Smooth muscle cell (in vitro differentiated cells): ENCODE results near the gene TMEM270. TPM values are rescaled to one million over a fixed set of nuclear protein-coding genes. Genes with fewer than 3 reads are reported as not detected.

Experiments
- DNase-seq: peaks from one replicate; lab custom pipeline; 2025; ENCODE audit not compliant: unreplicated experiment; lab: John Stamatoyannopoulos, UW
- H2AFZ ChIP-seq: fragments of 200-600 bp; sonication (generic); 2 replicates; pipeline ENCODE4 v1.6.0; 2016; ENCODE audit warnings: antibody characterized with exemption, low read depth, mild to moderate bottlenecking
- H3F3A ChIP-seq: fragments of 200-600 bp; sonication (generic); 2 replicates; pipeline ENCODE4 v1.6.0; 2017; ENCODE audit warnings: antibody characterized with exemption, low read depth
- H3K27ac ChIP-seq: fragments of 200-600 bp; sonication (generic); 2 replicates; pipeline ENCODE4 v1.5.1; 2016; ENCODE audit warnings: low read depth, mild to moderate bottlenecking
- H3K27me3 ChIP-seq: fragments of 200-600 bp; sonication (generic); 2 replicates; pipeline ENCODE4 v1.6.1; 2016; ENCODE audit warnings: low read depth, mild to moderate bottlenecking
- H3K36me3 ChIP-seq: fragments of 200-600 bp; sonication (generic); 2 replicates; pipeline ENCODE4 v1.5.1; 2016; ENCODE audit warnings: low read depth
- H3K4me1 ChIP-seq: fragments of 200-600 bp; sonication (generic); 2 replicates; pipeline ENCODE4 v1.5.1; 2016; ENCODE audit warnings: low read depth
- H3K4me2 ChIP-seq: fragments of 200-600 bp; sonication (generic); 2 replicates; pipeline ENCODE4 v1.6.0; 2016; ENCODE audit warnings: mild to moderate bottlenecking
- H3K4me3 ChIP-seq: fragments of 200-600 bp; sonication (generic); 2 replicates; pipeline ENCODE4 v1.5.1; 2016; ENCODE audit warnings: mild to moderate bottlenecking
- H3K79me2 ChIP-seq: fragments of 200-600 bp; sonication (generic); 2 replicates; pipeline ENCODE4 v1.6.0; 2016; ENCODE audit warnings: low read depth, mild to moderate bottlenecking
- H3K9ac ChIP-seq: fragments of 200-600 bp; sonication (generic); 2 replicates; pipeline ENCODE4 v1.6.0; 2016; ENCODE audit warnings: low read depth
- H3K9me3 ChIP-seq: fragments of 200-600 bp; sonication (generic); replicated peaks from 2 replicates; pipeline ENCODE4 v1.5.1; 2016; ENCODE audit warnings: low read depth
- H4K20me1 ChIP-seq: fragments of 200-600 bp; sonication (generic); 2 replicates; pipeline ENCODE4 v1.6.0; 2016; ENCODE audit warnings: low read depth
- WGBS: methylation state at CpG from one replicate; pipeline ENCODE4 v1.1.7; 2016; ENCODE audit warnings: low lambda C conversion rate; 5-methylcytosine and 5-hydroxymethylcytosine counted together
- polyA plus RNA-seq: library from polyadenylated mRNA; unstranded; fragments of >200 nt; fragmentation: Nextera tagmentation; extraction: Ambion mirVana; gene quantifications from 2 replicates; pipeline ENCODE4 v1.2.1, GENCODE V29; 2016
- total RNA-seq: library from RNA; depleted of rRNA; stranded (reverse); fragments of >200 nt; gene quantifications from 2 replicates; pipeline ENCODE4 v1.2.3, GENCODE V29; 2014
- TF ChIP-seq, protein P1 (sequence below): fragments of 200-600 bp; sonication (generic); IDR thresholded peaks from 2 replicates; pipeline ENCODE4 v1.5.1; 2017; ENCODE audit warnings: borderline replicate concordance, mild to moderate bottlenecking, antibody characterized with exemption; ENCODE audit not compliant: insufficient read depth, poor library complexity, severe bottlenecking

Gene TMEM270
- total and polyA plus RNA-seq, 2 experiments from 2014 or later: not detected

DNA sequence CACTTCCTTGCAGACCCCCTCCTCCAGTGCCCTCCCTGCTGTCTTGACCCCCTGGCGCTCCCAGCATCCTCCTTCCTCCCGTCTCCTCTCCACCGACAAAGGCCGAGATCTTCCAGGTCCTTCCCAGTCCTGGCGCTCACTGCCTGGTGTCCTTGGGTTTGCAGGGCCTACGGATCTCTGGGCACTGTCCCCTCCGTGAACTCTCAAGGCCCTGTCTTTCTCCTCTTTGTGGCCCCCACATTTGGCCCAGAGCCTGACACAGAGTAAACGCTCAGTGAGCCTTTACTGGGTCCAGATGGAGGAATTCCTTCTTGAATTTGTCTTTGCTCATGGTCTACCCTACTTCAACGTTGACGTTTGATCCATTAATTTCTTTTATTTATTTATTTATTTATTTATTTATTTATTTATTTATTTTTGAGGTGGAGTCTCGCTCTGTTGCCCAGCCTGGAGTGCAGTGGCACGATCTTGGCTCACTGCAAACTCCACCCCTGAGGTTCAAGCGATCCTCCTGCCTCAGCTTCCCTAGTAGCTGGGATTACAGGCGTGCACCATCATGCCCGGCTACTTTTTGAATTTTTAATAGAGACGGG, 29.7 kb downstream of the TMEM270 start:
- Histone ChIP-seq H3K27ac (no peak overlapping the region), H3K79me2 (no peaks in the 10 kb centered on the region), H3K4me2 (no peak overlapping the region), H3K27me3 (no peaks in the 10 kb centered on the region), H3K9me3 (no peaks in the 10 kb centered on the region), H3K36me3 (no peaks in the 10 kb centered on the region), H4K20me1 (no peaks in the 10 kb centered on the region), H2AFZ (no peak overlapping the region), H3F3A (no peaks in the 10 kb centered on the region), H3K4me1 (peaks cover 7% of the 10 kb centered on the region), H3K4me3 (no peak overlapping the region), H3K9ac (no peak overlapping the region)
- WGBS: 98% methylated on average over 16 of the region's 16 CpGs
- TF ChIP-seq, protein P1, sequence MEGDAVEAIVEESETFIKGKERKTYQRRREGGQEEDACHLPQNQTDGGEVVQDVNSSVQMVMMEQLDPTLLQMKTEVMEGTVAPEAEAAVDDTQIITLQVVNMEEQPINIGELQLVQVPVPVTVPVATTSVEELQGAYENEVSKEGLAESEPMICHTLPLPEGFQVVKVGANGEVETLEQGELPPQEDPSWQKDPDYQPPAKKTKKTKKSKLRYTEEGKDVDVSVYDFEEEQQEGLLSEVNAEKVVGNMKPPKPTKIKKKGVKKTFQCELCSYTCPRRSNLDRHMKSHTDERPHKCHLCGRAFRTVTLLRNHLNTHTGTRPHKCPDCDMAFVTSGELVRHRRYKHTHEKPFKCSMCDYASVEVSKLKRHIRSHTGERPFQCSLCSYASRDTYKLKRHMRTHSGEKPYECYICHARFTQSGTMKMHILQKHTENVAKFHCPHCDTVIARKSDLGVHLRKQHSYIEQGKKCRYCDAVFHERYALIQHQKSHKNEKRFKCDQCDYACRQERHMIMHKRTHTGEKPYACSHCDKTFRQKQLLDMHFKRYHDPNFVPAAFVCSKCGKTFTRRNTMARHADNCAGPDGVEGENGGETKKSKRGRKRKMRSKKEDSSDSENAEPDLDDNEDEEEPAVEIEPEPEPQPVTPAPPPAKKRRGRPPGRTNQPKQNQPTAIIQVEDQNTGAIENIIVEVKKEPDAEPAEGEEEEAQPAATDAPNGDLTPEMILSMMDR: no peak
- DNase-seq: no peak

DNA sequence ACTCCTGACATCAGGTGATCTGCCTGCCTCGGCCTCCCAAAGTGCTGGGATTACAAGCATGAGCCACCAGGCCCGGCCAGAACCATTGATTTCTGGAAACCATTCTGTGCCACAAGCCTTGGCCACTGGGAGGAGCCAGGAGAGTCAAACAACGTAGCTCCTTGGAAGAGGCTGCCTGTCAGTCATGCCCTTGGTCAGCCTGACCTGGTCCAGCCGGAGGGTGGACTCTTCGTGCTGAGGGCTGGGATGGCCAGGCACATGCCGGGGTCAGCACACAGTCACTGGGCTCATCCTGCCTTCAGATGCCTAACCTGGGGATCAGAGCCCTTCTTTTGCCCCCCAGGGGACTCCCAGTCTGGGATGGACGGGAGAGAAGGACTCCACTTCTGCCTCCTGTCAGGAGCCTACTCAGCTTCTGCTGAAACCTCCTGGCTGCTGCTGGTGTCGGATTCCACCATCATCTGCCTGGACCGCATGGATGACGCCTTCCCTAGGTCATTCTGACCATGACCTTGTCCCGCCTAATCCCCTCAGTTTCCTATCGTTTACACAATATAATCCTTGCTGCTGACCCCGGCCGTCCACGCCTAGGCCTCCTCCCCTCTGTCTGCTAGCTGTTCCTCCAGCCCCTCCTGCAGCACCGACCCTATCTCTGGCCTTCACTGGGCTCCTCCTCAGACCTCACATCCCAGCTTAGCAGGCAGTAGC, 30.4 kb downstream of the TMEM270 start:
- peaks cover 5% of the 10 kb centered on the region for H3K4me1 ChIP-seq

DNA sequence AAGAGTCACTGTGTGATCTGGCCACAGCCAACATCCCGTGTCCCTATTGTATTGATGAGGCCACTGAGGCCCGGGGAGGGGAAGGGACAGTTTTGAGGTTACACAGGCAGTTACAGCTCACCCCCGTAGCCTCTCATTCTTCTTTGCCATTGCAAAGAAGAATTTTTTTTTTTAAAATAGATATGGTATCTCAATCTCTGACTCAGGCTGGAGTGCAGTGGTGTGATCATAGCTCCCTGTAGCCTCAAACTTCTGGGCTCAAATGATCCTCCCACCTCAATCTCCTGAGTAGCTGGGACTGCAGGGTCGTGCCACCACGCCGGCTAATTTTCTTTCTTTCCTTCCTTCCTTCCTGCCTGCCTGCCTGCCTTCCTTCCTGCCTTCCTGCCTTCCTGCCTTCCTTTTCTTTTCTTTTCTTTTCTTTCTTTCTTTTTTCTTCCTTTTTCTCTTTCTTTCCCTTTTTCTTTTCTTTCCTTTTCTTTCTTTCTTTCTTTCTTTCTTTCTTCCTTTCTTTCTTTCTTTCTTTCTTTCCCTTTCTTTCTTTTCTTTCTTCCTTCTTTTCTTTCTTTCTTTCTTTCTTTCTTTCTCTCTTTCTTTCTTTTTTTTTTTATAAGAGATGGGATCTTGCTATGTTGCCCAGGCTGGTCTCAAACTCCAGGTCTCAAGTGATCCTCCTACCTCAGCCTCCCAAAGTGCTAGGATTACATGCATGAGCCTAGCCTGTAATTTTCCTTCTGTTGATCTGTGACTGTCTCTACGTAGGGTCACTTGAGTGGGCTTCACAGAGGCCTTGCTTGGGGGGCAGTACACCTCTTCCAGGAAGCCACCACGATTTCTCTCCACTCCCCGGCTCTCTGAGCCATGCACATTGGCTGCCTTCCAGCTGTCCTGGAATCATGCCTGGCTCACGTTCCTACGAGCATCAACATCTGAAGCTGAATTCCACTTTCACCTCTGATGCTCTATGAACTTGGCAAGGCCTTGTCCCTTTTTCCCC, 31.3 kb downstream of the TMEM270 start:
- Histone ChIP-seq H3K9me3 (no peaks in the 10 kb centered on the region), H3K36me3 (no peaks in the 10 kb centered on the region), H3F3A (no peaks in the 10 kb centered on the region), H3K4me2 (no peak overlapping the region), H3K4me3 (no peak overlapping the region), H3K4me1 (no peaks in the 10 kb centered on the region), H3K9ac (no peak overlapping the region), H4K20me1 (no peaks in the 10 kb centered on the region), H3K79me2 (no peaks in the 10 kb centered on the region), H2AFZ (no peak overlapping the region), H3K27me3 (no peaks in the 10 kb centered on the region), H3K27ac (no peak overlapping the region)
- WGBS: 78% methylated on average over 11 of the region's 11 CpGs
- TF ChIP-seq, protein P1: no peak
- no peak for DNase-seq

More for the DNA sequence above, 30.4 kb downstream of the TMEM270 start:
- no peaks in the 10 kb centered on the region for H3K27me3 ChIP-seq
- H4K20me1 ChIP-seq: no peaks in the 10 kb centered on the region
- H3F3A ChIP-seq: no peaks in the 10 kb centered on the region
- H3K9me3 ChIP-seq: no peaks in the 10 kb centered on the region
- H3K4me2 ChIP-seq: no peak overlapping the region
- no peak overlapping the region for H3K9ac ChIP-seq
- 70% methylated on average over 16 of the region's 16 CpGs for WGBS
- no peak for DNase-seq
- no peak overlapping the region for H3K4me3 ChIP-seq
- no peak overlapping the region for H3K27ac ChIP-seq
- no peaks in the 10 kb centered on the region for H3K79me2 ChIP-seq
- H3K36me3 ChIP-seq: no peaks in the 10 kb centered on the region
- no peak overlapping the region for H2AFZ ChIP-seq
- TF ChIP-seq, protein P1: no peak
